Cortex of kidney (tissue), 1 donor: ENCODE data around the gene NCOA3.
"Not testable (repeated sequence)": the region's sequence is repeated elsewhere in the genome, so short reads cannot be mapped to it uniquely, and the experiment has no call there.

ENCODE experiments used
- DNase-seq: peaks from one replicate; lab custom pipeline; 2025; lab: John Stamatoyannopoulos, UW

NCOA3 gene

DNA sequence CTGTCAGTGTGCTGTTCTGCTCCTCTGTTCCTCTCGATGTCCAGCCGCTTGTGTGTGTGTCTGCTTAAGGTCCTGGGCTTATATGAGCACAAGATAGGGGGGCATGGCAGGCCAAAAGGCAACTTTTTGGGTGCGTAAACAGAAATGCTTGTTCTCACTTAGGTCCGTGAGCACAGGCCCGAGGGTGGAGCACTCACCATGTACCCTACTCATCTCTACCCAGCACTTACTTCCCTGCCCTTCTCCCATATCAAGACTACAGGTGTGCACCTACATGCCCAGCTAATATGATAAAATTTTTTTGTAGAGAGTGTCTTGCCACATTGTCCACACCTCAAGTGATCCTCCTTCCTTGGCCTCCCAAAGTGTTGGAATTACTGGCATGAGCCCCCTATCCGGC lies 34.3 kb downstream of the NCOA3 start:
- DNase-seq = no peak

- DNase-seq = no peak
Measured at GRCh38 chr20:47540443-47541354, 39.0 kb downstream of the NCOA3 start.

DNA sequence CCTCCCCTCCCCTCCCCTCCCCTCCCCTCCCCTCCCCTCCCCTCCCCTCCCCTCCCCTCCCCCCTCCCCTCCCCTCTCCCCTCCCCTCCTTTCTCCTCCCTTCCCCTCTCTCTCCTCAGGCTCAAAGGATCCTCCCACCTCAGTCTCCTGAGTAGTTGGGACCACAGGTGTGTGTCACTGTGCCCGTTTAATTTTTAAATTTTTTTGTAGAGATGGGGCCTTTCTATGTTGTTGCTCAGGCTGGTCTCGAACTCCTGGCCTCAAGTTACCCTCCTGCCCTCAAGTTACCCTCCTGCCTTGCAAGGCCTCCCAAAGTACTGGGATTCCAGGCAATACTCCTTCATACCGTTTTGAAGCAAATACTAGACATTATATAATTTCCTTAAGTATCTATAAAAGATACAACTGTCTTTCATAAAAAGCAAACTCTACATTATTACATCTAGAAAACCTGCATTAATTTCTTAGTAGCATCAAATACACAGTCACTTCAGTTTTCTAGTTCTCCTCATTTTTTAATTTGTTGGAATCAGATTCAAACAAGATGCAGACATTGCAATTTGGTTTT lies 39.8 kb downstream of the NCOA3 start:
- DNase-seq = no peak

- DNase-seq = no peak
Measured at GRCh38 chr20:47543006-47543431, 41.3 kb downstream of the NCOA3 start.

- DNase-seq = no peak
Measured at GRCh38 chr20:47544240-47544639, 42.6 kb downstream of the NCOA3 start.

DNA sequence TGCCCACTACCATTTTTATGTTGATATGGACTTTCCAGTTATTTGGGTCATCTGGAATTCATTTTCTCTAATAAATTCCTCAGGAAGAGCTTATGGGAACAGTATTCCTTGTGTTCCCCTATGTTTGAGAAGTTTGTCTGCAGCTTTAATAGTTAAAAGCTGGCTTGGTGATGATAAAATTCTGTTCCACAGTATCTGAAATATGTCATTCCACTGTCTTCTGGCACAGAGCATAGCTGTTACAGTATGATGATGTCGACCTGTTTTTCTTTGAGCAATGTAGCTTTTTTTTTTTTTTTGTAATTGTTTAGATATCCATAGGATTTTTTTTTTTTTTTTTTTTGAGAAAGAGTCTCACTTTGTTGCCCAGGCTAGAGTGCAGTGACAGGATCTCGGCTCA lies 43.2 kb downstream of the NCOA3 start:
- no peak for DNase-seq

DNA sequence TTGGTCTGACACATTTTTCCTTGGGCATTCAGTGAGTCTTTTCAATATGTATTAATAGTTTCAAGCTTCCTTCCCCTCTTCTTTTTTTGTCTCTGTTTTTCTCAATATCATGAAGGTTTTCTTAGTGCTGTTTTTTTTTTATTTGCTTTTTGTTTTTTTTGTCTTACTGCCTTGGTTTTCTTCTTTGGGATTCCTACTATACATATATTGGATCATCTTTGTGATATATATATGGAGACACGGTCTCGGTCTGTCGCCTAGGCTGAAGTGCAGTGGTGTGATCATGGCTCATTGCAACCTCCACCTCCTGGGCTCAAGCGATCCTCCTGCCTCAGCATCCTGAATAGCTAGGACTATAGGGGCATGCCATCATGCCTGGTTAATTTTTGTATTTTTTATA lies 43.8 kb downstream of the NCOA3 start:
- DNase-seq = no peak

DNA sequence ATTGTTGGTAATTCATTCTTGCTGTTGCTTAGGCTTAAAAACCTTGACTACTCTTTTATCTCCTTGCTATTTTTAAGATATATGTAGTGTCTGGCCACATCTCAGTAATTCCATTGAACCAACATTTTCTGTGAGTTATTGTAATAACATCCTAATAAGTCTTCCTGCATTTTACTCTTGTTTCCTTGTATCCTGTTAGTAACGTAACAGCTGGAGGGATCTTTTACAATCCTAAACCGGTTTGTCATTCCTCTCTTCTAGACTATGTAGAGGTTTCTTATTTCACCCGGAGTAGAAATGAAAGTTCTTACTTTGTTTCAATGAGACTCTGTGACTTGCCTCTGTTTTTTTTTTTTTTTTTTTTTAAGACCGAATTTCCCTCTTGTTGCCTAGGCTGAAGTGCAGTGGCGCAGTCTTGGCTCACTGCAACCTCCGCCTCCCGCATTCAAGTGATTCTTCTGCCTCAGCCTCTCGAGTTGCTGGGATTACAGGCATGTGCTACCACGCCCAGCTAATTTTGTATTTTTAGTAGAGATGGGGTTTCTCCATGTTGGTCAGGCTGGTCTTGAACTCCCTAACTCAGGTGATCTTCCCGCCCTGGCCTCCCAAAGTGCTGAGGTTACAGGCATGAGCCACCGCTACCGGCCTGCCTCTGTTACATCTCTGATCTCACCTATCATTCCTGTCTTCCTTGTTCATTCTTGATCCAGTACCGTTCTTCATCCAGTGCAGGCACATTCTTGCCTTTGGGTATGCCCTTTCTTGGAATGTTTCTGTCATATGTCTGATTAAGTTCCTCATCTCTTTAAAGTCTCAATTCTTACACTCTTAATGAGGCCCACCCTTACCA lies 44.7 kb downstream of the NCOA3 start:
- DNase-seq = no peak

GRCh38 chr20:47547034-47547387 lies 45.3 kb downstream of the NCOA3 start:
- no peak for DNase-seq

- DNase-seq = no peak
Measured at GRCh38 chr20:47549671-47550070, 48.0 kb downstream of the NCOA3 start.

DNA sequence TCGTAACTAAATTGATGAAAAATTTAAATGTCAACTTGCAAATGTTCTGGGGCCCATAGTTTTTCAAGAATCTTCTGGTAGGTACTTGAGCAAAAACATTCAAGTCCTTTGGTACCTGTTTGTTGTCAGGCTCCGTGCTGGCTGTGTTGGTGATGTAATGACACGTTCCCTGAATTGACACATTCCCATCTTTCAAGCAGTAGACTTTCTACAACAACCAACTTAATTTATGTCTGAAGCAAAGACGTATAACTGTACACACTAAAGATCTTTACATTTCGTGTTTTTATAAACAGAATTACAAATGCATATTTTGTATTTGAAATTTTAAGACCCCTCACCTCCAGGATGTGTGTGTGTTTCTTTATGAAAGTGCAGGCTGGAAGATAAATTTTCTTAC lies 49.5 kb downstream of the NCOA3 start:
- no peak for DNase-seq

DNA sequence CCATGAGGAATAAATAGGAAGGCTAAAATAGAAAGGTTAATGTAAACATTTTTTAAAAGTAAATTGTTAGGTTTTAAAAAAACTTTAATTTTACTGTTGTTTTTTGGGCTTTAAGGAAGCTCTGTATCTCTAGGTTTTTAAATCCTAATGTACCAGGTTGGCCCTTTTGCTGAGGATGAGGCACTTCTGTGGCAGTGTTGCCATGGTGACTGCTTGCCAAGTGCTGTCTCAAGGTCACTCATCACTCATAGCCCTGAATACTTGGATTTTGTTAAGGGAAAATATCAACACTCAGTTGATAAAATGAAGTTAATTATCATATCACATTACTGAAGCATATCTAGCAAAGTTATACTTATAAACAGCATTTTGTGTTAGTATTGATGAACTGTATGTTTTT lies 50.2 kb downstream of the NCOA3 start:
- no peak for DNase-seq

GRCh38 chr20:47552996-47553395 lies 51.3 kb downstream of the NCOA3 start:
- DNase-seq = no peak

- not testable (repeated sequence) for DNase-seq
Measured at GRCh38 chr20:47553594-47554235, 52.0 kb downstream of the NCOA3 start.

GRCh38 chr20:47554283-47554682 lies 52.6 kb downstream of the NCOA3 start:
- not testable (repeated sequence) for DNase-seq

GRCh38 chr20:47557218-47557617 lies 55.5 kb downstream of the NCOA3 start:
- DNase-seq = no peak

- no peak for DNase-seq
Measured at GRCh38 chr20:47557791-47558190, 56.1 kb downstream of the NCOA3 start.

GRCh38 chr20:47558295-47559066 lies 56.8 kb downstream of the NCOA3 start:
- DNase-seq = no peak

DNA sequence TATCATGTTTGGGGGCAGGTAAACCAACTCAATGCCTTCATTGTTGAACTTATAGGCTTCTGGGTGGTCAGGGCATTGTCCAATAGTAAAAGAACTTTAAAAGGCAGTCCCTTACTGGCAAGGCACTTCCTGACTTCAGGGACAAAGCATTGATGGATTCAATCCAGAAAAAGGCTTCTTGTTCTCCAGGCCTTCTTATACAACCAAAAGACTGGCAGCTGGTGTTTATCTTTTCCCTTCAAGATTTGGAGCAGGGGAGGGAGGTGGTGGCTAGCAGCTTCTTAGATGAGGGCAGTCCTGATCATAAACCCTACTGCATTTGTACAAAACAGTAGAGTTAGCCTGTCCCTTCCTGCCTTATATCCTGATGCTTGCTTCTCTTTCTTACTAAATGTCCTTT lies 57.5 kb downstream of the NCOA3 start:
- no peak for DNase-seq

GRCh38 chr20:47561180-47561579 lies 59.5 kb downstream of the NCOA3 start:
- DNase-seq = no peak
